ENCODE results near the gene DOCK9.

DNA sequence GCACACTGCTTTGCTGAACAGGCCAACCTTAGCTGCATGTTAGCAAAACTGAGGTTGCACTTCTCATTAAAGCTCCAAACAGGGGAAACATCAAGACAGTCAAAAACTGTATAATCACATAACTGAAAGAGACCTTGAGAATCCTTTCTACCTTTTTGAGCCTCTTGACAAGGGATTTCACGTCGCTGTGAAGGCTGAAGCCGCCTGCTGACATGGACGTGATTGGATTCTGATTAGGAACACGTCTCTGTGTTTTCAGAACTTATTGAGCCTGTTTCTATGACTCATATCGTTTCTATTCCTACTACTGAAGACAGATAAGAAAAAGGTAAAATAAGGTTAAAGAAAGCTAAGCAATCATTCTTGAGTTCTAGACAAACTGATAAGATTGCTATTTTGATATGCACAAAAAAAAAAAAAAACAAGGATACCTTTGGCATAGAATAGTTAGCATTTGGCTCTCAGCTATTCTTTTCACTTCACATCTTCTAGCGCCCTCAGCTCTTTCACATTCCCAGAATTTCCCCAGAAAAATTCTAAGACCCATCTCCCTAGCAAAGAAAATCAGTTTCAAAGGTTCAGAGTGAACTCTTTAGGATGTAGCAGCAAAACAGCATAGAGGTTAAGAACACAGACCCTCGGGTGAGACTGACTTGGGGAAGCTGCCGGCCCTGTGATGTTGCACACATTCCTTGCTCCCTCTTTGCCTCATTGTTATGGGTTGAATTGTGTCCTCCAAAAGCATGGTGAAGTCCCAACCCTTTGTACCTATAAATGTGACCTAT is 81.6 kb downstream of the DOCK9 start:
- TF ChIP-seq, protein P1, sequence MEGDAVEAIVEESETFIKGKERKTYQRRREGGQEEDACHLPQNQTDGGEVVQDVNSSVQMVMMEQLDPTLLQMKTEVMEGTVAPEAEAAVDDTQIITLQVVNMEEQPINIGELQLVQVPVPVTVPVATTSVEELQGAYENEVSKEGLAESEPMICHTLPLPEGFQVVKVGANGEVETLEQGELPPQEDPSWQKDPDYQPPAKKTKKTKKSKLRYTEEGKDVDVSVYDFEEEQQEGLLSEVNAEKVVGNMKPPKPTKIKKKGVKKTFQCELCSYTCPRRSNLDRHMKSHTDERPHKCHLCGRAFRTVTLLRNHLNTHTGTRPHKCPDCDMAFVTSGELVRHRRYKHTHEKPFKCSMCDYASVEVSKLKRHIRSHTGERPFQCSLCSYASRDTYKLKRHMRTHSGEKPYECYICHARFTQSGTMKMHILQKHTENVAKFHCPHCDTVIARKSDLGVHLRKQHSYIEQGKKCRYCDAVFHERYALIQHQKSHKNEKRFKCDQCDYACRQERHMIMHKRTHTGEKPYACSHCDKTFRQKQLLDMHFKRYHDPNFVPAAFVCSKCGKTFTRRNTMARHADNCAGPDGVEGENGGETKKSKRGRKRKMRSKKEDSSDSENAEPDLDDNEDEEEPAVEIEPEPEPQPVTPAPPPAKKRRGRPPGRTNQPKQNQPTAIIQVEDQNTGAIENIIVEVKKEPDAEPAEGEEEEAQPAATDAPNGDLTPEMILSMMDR (conservative IDR thresholded peaks at IDR 0.05 in 1 of 2, IDR thresholded peaks at IDR 0.05 in 1 of 2; ENCODE audit: extremely low read depth in 1 of 2, insufficient read depth in 1 of 2, low read depth in 1 of 2, low read length in 2 of 2), result no peak
- no peak for TF ChIP-seq EZH2 (IDR thresholded peaks at IDR 0.05; ENCODE audit: borderline replicate concordance, low read length)

Data from mammary epithelial cell (primary cell).